Suprapubic skin (tissue), 4 donors: ENCODE results near the gene SLC26A2. TPM values are rescaled to one million over a fixed set of nuclear protein-coding genes. Genes with fewer than 3 reads are reported as not detected.
A peak's percentile ranks its signal among the peaks of the same experiment; 100 is the strongest.
"Not testable (repeated sequence)": the region's sequence is repeated elsewhere in the genome, so short reads cannot be mapped to it uniquely, and the experiment has no call there.

ENCODE experiments used
- DNase-seq, 2 donors: peaks; one replicate each; pipeline ENCODE4 v3.0.0-alpha.2; 2019; ENCODE audit warnings: low spot score in 2 of 2
- H3K27ac ChIP-seq: fragments of 200-600 bp; sonication (generic); one replicate; pipeline ENCODE4 v1.5.1; 2019
- H3K27me3 ChIP-seq: fragments of 200-600 bp; sonication (generic); one replicate; pipeline ENCODE4 v1.5.1; 2019
- H3K36me3 ChIP-seq: fragments of 200-600 bp; sonication (generic); one replicate; pipeline ENCODE4 v1.5.1; 2019
- H3K4me1 ChIP-seq: fragments of 200-600 bp; sonication (generic); one replicate; pipeline ENCODE4 v1.5.1; 2019
- H3K4me3 ChIP-seq: fragments of 200-600 bp; sonication (generic); one replicate; pipeline ENCODE4 v1.5.1; 2019; ENCODE audit warnings: mild to moderate bottlenecking
- H3K9me3 ChIP-seq: fragments of 200-600 bp; sonication (generic); one replicate; pipeline ENCODE4 v1.5.1; 2019
- EP300 ChIP-seq: sonication (generic); formaldehyde crosslinking; IDR thresholded peaks from one replicate; pipeline ENCODE4 v1.6.1; 2017; ENCODE audit warnings: antibody characterized with exemption
- POLR2A ChIP-seq, 2 donors: fragments of 450-650 bp; IDR thresholded peaks; one replicate each; pipeline ENCODE4 v1.6.1; 2017; ENCODE audit warnings: antibody characterized with exemption in 2 of 2, mild to moderate bottlenecking in 2 of 2, moderate library complexity in 2 of 2
- POLR2AphosphoS5 ChIP-seq, 3 donors: sonication (generic); formaldehyde crosslinking; IDR thresholded peaks; one replicate each; pipeline ENCODE4 v1.6.1; 2017; ENCODE audit warnings: antibody characterized with exemption in 3 of 3
- WGBS: methylation state at CpG from one replicate; pipeline ENCODE4 v1.1.5; 2018; 5-methylcytosine and 5-hydroxymethylcytosine counted together
- total RNA-seq, 4 donors: library from RNA; depleted of rRNA; stranded (reverse); fragments of >200 nt; gene quantifications; one replicate each; pipeline ENCODE4 v1.1.0, GENCODE V29; 2016
- TF ChIP-seq, protein P1 (sequence below), 2 donors: fragments of 200-600 bp in 1 of 2; fragments of 450-650 bp in 1 of 2; sonication (generic) in 1 of 2; IDR thresholded peaks; one replicate each; pipeline ENCODE4 v1.5.1; 2016 to 2019; ENCODE audit warnings: antibody characterized with exemption in 2 of 2, mild to moderate bottlenecking in 1 of 2, moderate library complexity in 1 of 2

SLC26A2 gene
- total RNA-seq, 4 donors from 2014 or later, result 29.9 to 62.2 (median 46.0) TPM

DNA sequence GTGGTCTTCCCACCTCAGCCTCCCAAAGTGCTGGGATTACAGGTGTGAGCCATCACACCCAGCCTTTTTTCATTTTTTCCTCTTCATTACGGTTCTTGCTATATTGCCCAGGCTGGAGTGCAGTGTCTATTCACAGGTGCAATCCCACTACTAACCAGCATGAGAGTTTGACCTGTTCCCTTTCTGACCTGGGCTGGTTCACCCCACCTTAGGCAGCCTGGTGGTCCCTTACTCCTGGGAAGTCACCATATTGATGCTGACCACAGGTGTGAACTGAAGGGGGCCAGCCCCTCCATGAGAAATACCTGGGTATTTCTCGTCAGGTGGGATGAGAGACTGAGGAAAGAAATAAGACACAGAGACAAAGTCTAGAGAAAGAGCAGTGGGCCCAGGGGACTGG is 18.4 kb upstream of the SLC26A2 start:
- Histone ChIP-seq H3K9me3 (no peaks in the 10 kb centered on the region), H3K4me1 (peaks cover 30% of the 10 kb centered on the region), H3K36me3 (no peaks in the 10 kb centered on the region), H3K27ac (peak overlapping the region; percentile 47), H3K27me3 (no peaks in the 10 kb centered on the region), H3K4me3 (no peak overlapping the region)
- DNase-seq, result no peak
- WGBS, result 97% methylated on average over 2 of the region's 2 CpGs
- TF ChIP-seq POLR2A (IDR thresholded peaks at IDR 0.05) (no peak), EP300 (no peak), POLR2AphosphoS5 (IDR thresholded peaks at IDR 0.05) (no peak)
- TF ChIP-seq, protein P1, sequence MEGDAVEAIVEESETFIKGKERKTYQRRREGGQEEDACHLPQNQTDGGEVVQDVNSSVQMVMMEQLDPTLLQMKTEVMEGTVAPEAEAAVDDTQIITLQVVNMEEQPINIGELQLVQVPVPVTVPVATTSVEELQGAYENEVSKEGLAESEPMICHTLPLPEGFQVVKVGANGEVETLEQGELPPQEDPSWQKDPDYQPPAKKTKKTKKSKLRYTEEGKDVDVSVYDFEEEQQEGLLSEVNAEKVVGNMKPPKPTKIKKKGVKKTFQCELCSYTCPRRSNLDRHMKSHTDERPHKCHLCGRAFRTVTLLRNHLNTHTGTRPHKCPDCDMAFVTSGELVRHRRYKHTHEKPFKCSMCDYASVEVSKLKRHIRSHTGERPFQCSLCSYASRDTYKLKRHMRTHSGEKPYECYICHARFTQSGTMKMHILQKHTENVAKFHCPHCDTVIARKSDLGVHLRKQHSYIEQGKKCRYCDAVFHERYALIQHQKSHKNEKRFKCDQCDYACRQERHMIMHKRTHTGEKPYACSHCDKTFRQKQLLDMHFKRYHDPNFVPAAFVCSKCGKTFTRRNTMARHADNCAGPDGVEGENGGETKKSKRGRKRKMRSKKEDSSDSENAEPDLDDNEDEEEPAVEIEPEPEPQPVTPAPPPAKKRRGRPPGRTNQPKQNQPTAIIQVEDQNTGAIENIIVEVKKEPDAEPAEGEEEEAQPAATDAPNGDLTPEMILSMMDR (IDR thresholded peaks at IDR 0.05), result no peak

DNA sequence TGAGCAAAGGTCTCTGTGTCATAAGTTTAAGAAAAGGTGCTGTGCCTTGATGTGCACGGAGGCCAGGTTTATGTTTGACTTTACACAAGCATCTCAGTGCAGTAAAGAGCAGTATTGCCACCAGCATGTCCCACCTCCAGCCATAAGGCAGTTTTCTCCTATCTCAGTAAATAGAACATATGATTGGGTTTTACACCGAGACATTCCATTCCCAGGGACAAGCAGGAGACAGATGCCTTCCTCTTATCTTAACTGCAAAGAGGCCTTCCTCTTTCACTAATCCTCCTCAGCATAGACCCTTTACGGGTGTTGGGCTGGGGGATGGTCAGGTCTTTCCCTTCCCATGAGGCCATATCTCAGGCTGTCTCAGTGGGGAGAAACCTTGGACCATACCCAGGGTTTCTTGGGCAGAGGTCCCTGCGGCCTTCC is 17.8 kb upstream of the SLC26A2 start:
- peaks cover 25% of the 10 kb centered on the region for H3K4me1 ChIP-seq
- not testable (repeated sequence) for H3K36me3 ChIP-seq, H3K4me3 ChIP-seq, H3K27me3 ChIP-seq, H3K9me3 ChIP-seq, H3K27ac ChIP-seq, DNase-seq
- 88% methylated on average over 4 of the region's 4 CpGs for WGBS

DNA sequence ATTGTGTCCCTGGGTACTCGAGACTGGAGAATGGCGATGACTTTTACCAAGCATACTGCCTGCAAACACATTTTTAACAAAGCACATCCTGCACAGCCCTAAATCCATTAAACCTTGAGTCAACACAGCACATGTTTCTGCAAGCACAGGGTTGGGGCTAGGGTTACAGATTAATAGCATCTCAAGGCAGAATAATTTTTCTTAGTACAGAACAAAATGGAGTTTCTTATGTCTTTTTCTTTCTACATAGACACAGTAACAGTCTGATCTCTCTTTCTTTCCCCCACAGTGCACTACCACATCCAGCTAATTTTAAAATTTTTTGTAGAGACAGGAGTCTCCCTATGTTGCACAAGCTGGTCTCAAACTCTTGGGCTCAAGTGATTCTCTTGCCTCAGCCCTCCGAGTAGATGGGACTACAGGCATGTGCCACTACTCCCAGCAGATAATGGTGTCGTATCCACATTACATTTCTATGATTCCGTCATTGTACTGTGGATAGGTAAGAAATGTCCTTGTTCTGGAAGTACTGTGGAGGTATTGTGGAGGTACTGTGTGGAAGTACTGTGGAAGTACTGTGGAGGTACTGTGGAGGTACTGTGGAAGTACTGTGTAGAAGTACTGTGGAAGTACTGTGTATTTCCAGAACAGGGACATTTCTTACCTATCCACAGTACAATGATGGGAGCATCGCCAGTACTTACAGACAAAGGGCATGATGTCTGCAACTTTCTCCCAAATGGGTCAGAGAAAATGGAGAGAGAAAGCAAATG is 17.2 kb upstream of the SLC26A2 start:
- not testable (repeated sequence) for H3K4me3 ChIP-seq, DNase-seq, H3K9me3 ChIP-seq, H3K27ac ChIP-seq, H3K36me3 ChIP-seq, H3K27me3 ChIP-seq
- WGBS, result 87% methylated on average over 6 of the region's 6 CpGs
- peaks cover 19% of the 10 kb centered on the region for H3K4me1 ChIP-seq

DNA sequence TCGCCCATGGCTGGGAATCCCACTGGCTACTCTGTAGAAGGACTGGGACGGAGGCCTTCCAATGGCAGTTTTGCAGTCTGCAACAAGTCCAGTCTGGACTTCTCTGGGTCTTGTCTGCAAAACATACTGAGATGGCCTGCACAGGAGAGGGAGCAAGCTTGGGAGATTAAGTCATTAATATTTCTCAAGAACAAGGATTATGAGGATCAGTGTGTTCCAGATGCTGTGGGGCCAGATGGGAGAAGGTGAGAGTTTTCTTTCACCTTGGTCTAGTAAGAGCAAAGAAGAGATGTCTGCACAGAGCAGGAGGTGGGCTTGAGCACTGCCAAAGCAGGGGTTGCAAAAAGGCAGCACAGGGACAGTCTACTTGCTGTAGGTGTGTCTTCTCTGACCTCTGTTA is 15.9 kb upstream of the SLC26A2 start, which contains the start of gene PDE6A:
PDE6A (minus strand) TSS at position 128 of the 400 bp plus-strand sequence; CDS start at position 8, 120 bp downstream.
- no peak for TF ChIP-seq POLR2A (IDR thresholded peaks at IDR 0.05)
- TF ChIP-seq EP300, result no peak
- TF ChIP-seq, protein P1 (IDR thresholded peaks at IDR 0.05), result no peak
- TF ChIP-seq POLR2AphosphoS5 (IDR thresholded peaks at IDR 0.05), result no peak
- Histone ChIP-seq H3K4me1 (peaks cover 6% of the 10 kb centered on the region), H3K9me3 (no peaks in the 10 kb centered on the region), H3K27ac (no peak within 1 kb of the TSS), H3K4me3 (no peak within 1 kb of the TSS), H3K36me3 (no peaks in the 10 kb centered on the region), H3K27me3 (no peaks in the 10 kb centered on the region)
- 90% methylated on average over 2 of the region's 2 CpGs for WGBS
- no peak for DNase-seq

DNA sequence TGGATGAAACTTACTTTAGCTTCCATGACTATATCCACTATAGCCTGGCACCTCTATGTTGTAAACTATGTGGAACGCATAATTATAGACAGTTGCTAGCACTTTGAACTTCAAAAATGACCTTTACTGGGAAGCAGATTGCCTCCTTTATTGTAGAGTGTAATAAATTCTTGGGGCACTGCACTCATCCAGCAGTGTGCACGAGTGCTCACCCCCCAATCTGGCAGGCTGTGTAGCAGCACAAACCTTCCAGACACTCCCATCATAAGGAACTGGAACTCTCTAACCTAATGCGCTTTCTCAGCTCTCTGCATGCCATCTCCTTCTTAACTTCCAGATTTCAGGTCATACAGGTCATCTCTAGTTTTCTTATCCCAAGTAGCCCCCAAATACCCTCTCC is 14.4 kb upstream of the SLC26A2 start:
- WGBS, result 66% methylated on average over 3 of the region's 3 CpGs
- TF ChIP-seq POLR2AphosphoS5 (IDR thresholded peaks at IDR 0.05) (no peak), POLR2A (IDR thresholded peaks at IDR 0.05) (no peak), EP300 (no peak)
- TF ChIP-seq, protein P1 (IDR thresholded peaks at IDR 0.05), result no peak
- no peaks in the 10 kb centered on the region for H3K27me3 ChIP-seq
- DNase-seq, result no peak
- H3K36me3 ChIP-seq, result no peaks in the 10 kb centered on the region
- no peak overlapping the region for H3K4me3 ChIP-seq
- H3K9me3 ChIP-seq, result no peaks in the 10 kb centered on the region
- no peaks in the 10 kb centered on the region for H3K4me1 ChIP-seq
- no peak overlapping the region for H3K27ac ChIP-seq

DNA sequence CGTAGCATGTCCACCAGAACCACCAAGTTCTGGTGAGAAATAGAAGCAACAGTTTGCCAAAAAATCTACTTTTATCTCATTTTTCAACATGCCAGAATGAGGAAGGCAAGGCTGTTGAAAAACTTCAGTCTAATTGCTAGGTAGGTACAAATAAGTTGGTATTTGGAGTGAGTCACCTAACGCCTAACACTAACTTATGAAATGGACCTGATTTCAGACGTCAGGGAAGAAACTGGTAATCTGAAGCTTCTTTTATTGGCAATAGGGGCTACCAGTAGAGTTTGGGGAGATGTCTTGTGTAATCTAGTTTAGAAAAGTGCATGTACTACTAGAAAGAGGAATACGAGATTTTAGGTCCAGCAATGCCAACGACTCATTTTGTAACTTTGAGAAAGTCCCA is 11.6 kb upstream of the SLC26A2 start:
- no peak overlapping the region for H3K27ac ChIP-seq
- H3K9me3 ChIP-seq, result no peaks in the 10 kb centered on the region
- no peak for TF ChIP-seq POLR2A (IDR thresholded peaks at IDR 0.05)
- TF ChIP-seq, protein P1 (IDR thresholded peaks at IDR 0.05), result no peak
- no peak for TF ChIP-seq POLR2AphosphoS5 (IDR thresholded peaks at IDR 0.05)
- no peak for TF ChIP-seq EP300
- WGBS, result 83% methylated on average over 5 of the region's 5 CpGs
- H3K27me3 ChIP-seq, result no peaks in the 10 kb centered on the region
- H3K4me1 ChIP-seq, result no peaks in the 10 kb centered on the region
- no peak overlapping the region for H3K4me3 ChIP-seq
- DNase-seq, result no peak
- H3K36me3 ChIP-seq, result no peaks in the 10 kb centered on the region
